CD4-positive, alpha-beta T cell treated with Interleukin-4 for 1 hour (primary cell): ENCODE results near the gene FAM78A.
"Not testable (repeated sequence)": the region's sequence is repeated elsewhere in the genome, so short reads cannot be mapped to it uniquely, and the experiment has no call there.

Source experiments
- DNase-seq, 2 donors: peaks; one replicate each; pipeline ENCODE4 v3.0.0-alpha.2; 2020 to 2022

FAM78A gene

GRCh38 chr9:131262327-131263032 is 13.8 kb downstream of the FAM78A start:
- no peak for DNase-seq

- DNase-seq, result no peak
Observed at GRCh38 chr9:131260751-131261452, 15.4 kb downstream of the FAM78A start.

- no peak for DNase-seq
Observed at GRCh38 chr9:131259916-131260597, 16.3 kb downstream of the FAM78A start.

- DNase-seq, result no peak
Observed at GRCh38 chr9:131259432-131259898, 16.8 kb downstream of the FAM78A start.

GRCh38 chr9:131258698-131259431 is 17.4 kb downstream of the FAM78A start:
- no peak for DNase-seq

GRCh38 chr9:131258186-131258585 is 18.1 kb downstream of the FAM78A start:
- no peak for DNase-seq

- DNase-seq, result no peak
Observed at GRCh38 chr9:131257266-131258025, 18.9 kb downstream of the FAM78A start.

- no peak for DNase-seq
Observed at GRCh38 chr9:131255676-131256197, 20.6 kb downstream of the FAM78A start.

GRCh38 chr9:131254626-131255025 is 21.7 kb downstream of the FAM78A start:
- DNase-seq, result no peak

- DNase-seq, result no peak
Observed at GRCh38 chr9:131253891-131254491, 22.3 kb downstream of the FAM78A start.

- no peak for DNase-seq
Observed at GRCh38 chr9:131252120-131252519, 24.2 kb downstream of the FAM78A start.

GRCh38 chr9:131246618-131247017 is 29.7 kb downstream of the FAM78A start:
- no peak for DNase-seq

GRCh38 chr9:131244331-131244730 is 32.0 kb downstream of the FAM78A start:
- not testable (repeated sequence) for DNase-seq

- no peak for DNase-seq
Observed at GRCh38 chr9:131240047-131240921, 36.0 kb downstream of the FAM78A start.

GRCh38 chr9:131239161-131239975 is 36.9 kb downstream of the FAM78A start:
- DNase-seq, result no peak

GRCh38 chr9:131238402-131239021 is 37.8 kb downstream of the FAM78A start:
- DNase-seq, result no peak

GRCh38 chr9:131237931-131238401 is 38.3 kb downstream of the FAM78A start:
- peak; percentile 86 for DNase-seq

GRCh38 chr9:131237291-131237690 is 39.0 kb downstream of the FAM78A start:
- DNase-seq, result no peak

- DNase-seq, result no peak
Observed at GRCh38 chr9:131236761-131237160, 39.5 kb downstream of the FAM78A start.
